Pancreas (tissue), 10 donors: ENCODE results near the gene JSRP1. TPM values are rescaled to one million over a fixed set of nuclear protein-coding genes. Genes with fewer than 3 reads are reported as not detected.

Source experiments
- ATAC-seq, 4 donors: fragments of 200-7000 bp; cut with Tn5 transposase; one replicate each; pipeline versions ENCODE4 v1.8.0 to v1.9.1; 2020; ENCODE audit warnings: mild to moderate bottlenecking in 4 of 4, moderate library complexity in 4 of 4
- DNase-seq, 6 donors: peaks; one replicate each; pipeline ENCODE4 v3.0.0-alpha.2; 2020
- FAIRE-seq: peaks from 2 replicates; lab custom pipeline; 2012; peaks lifted over from hg19 to GRCh38; lab: Jason Lieb, UNC
- H3K27ac ChIP-seq, 4 donors: fragments of 200-600 bp; sonication (generic); 1 replicate in 3 of 4; 2 replicates in 1 of 4; pipeline versions ENCODE4 v1.5.0 to v1.8.0; 2020
- H3K27me3 ChIP-seq, 4 donors: fragments of 200-600 bp; one replicate each; pipeline ENCODE4 v1.8.0; 2021
- H3K36me3 ChIP-seq, 3 donors: fragments of 200-600 bp; sonication (generic) in 1 of 3; one replicate each; pipeline versions ENCODE4 v1.5.0 to v1.8.0; 2020 to 2021
- H3K4me1 ChIP-seq, 3 donors: fragments of 200-600 bp; one replicate each; pipeline ENCODE4 v1.8.0; 2021
- H3K4me3 ChIP-seq, 4 donors: fragments of 200-600 bp; sonication (generic) in 2 of 4; one replicate each; pipeline versions ENCODE4 v1.5.0 to v1.8.0; 2020 to 2021
- H3K9me3 ChIP-seq, 4 donors: fragments of 200-600 bp; one replicate each; pipeline ENCODE4 v1.8.0; 2021
- WGBS, 2 donors: extraction: QIAGEN DNeasy Blood & Tissue Kit; methylation state at CpG; one replicate each; pipeline ENCODE4 v1.1.7; 2013; 5-methylcytosine and 5-hydroxymethylcytosine counted together
- intact Hi-C, 3 donors: fragments of 100-400 bp; cut with DNase I; formaldehyde crosslinking; loops; one replicate each; pipeline versions ENCODE4 v1.11.1 to v1.14.2; 2022
- polyA plus RNA-seq, 2 donors: library from polyadenylated mRNA; stranded (reverse); fragments of 200-250 nt; gene quantifications; one replicate each; pipeline ENCODE4 v1.2.3, GENCODE V29; 2013
- total RNA-seq, 6 donors: library from RNA; stranded (reverse); fragmentation: NEBNext Ultra II Directional in 4 of 6; extraction: Animal tissue kit (Norgen Biotek cat#: 25700) in 4 of 6; gene quantifications; one replicate each; pipeline versions ENCODE4 v1.2.1 to v1.2.4, GENCODE V29; 2021 to 2023
- TF ChIP-seq, protein P1 (sequence below), 4 donors: fragments of 200-600 bp; sonication (generic) in 3 of 4; IDR thresholded peaks; one replicate each; pipeline versions ENCODE4 v1.5.0 to v1.8.0; 2021; ENCODE audit warnings: antibody characterized with exemption in 4 of 4
- donor health status: healthy with polysubstance abuse.
- donor health status: DM: no; HTN: no; CAD: no; lungs with moderate emphysema.
- donor health status: DM: no; HTN: no; CAD: no.
- donor health status: control.
- donor health status: control.
- donor health status: Bipolar disorder and iron deficiency.
- donor health status: DM: yes; HTN: yes; CAD: no.
- donor health status: DM: no; HTN: no; CAD: no.
- donor health status: DM: no; HTN: no; CAD: no.
- donor health status: DM: yes; HTN: yes; CAD: no.

Gene JSRP1
- total and polyA plus RNA-seq, 8 donors: 0.29 to 4.0 (median 1.0) TPM; not detected in 2

DNA sequence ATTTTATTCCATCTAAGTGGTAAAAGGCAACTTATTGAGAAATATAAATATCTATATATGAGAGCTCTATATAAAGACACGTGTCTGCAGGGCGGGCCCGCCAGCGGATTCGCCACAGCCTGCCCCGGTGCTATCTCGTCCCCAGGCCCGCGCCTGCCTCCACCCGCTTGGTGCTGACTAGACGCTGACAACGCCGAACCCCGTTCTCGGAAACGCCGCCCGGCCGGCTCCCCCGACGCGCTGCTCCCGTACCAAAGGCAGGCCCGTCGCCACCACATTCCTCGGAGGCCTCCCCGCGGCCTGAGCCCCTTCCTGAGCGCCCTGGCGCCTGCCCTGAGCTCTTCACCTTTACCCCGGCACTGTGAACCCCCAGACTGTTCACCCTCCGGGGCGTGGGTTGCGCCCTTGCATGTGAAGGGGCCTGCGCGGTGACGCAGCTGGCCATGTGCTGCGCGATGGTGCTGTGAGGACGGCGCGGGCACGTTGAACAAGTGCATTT lies 26.1 kb downstream of the JSRP1 start:
- Histone ChIP-seq H3K9me3 (no peaks in the 10 kb centered on the region), H3K27me3 (no peaks in the 10 kb centered on the region), H3K27ac (no peak overlapping the region), H3K4me1 (peaks cover 0 to 7% (median 7%) of the 10 kb centered on the region in 3 donors), H3K4me3 (no peak overlapping the region), H3K36me3 (peaks cover 4 to 65% (median 6%) of the 10 kb centered on the region in 3 donors)
- ATAC-seq: no peak
- 94% methylated on average over 43 of the region's 43 CpGs for WGBS, 2 donors
- DNase-seq: no peak
- TF ChIP-seq, protein P1, sequence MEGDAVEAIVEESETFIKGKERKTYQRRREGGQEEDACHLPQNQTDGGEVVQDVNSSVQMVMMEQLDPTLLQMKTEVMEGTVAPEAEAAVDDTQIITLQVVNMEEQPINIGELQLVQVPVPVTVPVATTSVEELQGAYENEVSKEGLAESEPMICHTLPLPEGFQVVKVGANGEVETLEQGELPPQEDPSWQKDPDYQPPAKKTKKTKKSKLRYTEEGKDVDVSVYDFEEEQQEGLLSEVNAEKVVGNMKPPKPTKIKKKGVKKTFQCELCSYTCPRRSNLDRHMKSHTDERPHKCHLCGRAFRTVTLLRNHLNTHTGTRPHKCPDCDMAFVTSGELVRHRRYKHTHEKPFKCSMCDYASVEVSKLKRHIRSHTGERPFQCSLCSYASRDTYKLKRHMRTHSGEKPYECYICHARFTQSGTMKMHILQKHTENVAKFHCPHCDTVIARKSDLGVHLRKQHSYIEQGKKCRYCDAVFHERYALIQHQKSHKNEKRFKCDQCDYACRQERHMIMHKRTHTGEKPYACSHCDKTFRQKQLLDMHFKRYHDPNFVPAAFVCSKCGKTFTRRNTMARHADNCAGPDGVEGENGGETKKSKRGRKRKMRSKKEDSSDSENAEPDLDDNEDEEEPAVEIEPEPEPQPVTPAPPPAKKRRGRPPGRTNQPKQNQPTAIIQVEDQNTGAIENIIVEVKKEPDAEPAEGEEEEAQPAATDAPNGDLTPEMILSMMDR (IDR thresholded peaks at IDR 0.05): no peak
- intact Hi-C loops: loop anchor here in 1 of 3 donors (10.0 kb wide), 1 partner anchor 75 kb away; the partner anchor contains the start of gene AP3D1
- no peak for FAIRE-seq

DNA sequence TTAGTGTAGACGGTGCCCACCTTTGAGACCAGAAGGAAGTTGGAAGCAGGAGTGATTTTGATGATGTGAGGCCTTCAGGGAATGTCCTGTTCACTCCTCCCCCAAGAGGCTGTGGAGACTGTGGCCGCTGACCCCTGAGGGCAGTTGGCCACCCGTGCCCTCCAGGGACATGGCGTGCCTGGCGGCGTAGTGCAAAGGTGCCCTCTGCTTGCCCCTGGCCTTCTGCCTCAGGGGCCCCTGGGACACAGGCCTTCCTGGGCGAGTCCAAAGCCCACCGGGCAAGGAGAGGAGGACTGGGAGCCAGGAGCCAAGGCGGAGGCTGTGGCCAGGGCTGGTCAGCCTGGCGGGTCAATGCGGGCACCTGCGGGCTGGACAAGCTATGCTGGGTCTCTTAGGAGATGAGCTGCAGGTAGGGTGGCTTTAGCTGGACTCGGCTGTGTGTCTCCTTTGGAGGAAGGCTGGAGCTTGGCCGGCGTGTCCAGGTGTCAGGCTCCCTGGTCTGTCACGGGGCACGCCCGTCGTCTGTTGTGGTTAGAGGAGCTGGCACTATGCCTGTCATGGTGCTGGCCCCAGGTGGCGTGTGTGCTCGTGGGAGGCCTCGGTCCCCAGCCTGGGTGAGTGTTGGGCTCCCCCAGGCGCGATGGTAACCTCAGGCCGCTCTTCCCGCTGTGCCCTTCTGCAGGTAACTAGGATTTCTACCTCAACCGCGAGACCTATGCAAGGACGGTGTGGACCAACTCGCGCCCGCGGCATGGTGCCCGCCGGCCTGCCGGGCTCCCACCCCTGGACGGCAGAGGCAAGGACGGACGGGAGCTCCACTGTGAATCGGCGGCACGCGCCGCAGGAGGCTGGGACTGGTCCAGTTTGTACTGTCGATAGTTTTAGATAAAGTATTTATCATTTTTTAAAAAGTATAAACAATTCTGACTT lies 26.8 kb downstream of the JSRP1 start:
- Histone ChIP-seq H3K36me3 (peaks cover 4 to 69% (median 6%) of the 10 kb centered on the region in 3 donors), H3K27ac (no peak overlapping the region)

DNA sequence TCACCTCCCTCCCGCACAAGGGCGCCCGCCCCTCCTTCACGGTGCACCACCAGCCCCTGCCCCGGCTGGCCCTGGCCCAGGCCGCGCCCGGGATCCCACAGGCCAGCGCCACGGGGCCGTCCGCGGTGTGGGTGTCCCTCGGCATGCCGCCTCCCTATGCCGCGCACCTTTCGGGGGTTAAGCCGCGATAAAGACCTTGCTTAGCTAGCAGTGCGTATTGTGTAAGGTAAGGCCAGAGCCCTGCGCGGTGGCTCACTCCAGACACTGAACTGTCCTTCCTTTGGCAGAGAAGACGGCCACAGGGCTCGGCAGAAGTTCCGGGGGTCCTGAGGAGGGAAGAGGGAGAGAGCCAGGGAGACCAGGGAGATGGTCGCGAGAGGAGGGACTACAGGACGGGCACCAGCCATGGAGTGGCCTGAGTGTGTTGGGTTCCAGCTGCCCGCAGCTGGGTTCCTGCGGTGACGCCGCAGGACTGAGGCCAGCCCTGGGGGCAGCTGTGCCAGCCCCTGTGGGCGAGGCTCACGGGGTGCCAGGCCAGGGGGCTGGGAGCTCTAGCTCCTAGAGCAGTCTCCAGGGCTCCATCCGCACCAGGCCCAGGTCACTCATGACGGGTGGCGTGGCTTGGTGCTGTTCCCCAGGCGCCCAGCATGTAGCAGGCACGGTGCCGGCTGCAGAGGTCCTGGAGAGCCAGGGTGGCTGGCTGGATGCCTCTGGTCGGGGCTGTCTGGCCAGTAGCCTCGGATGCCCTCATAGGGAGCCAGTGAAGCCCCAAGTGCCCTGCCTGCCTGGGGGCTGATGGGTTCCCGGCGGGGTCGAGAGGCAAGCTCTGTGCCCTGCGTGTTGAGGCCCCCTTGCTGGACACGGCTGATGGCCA lies 27.8 kb downstream of the JSRP1 start:
- no peak overlapping the region for H3K27ac ChIP-seq
- 94 to 96% methylated on average over 48 of the region's 48 CpGs for WGBS, 2 donors
- H3K36me3 ChIP-seq: peaks cover 4 to 65% (median 6%) of the 10 kb centered on the region in 3 donors
- H3K9me3 ChIP-seq: no peaks in the 10 kb centered on the region
- no peak overlapping the region for H3K4me3 ChIP-seq
- DNase-seq: no peak
- no peaks in the 10 kb centered on the region for H3K4me1 ChIP-seq
- intact Hi-C loops: loop anchor here in 1 of 3 donors (10.0 kb wide), 1 partner anchor 54 kb away; no protein-coding TSS in a partner anchor
- TF ChIP-seq, protein P1 (IDR thresholded peaks at IDR 0.05): no peak
- no peak for ATAC-seq
- FAIRE-seq: no peak
- no peaks in the 10 kb centered on the region for H3K27me3 ChIP-seq

More for the DNA sequence above, 26.8 kb downstream of the JSRP1 start:
- ATAC-seq (no peak), DNase-seq (no peak), FAIRE-seq (no peak)
- WGBS, 2 donors: 90 to 91% methylated on average over 42 to 45 of the region's 45 CpGs
- H3K4me1 ChIP-seq: peaks cover 0 to 1% (median 0%) of the 10 kb centered on the region in 3 donors
- TF ChIP-seq, protein P1 (IDR thresholded peaks at IDR 0.05): no peak
- H3K27me3 ChIP-seq: no peaks in the 10 kb centered on the region
- intact Hi-C loops: loop anchor here in 2 of 3 donors (10.0 kb wide), 2 partner anchors 55 to 75 kb away; partner anchors contain the start of gene AP3D1 (in 1 of the 2)
- H3K4me3 ChIP-seq: no peak overlapping the region
- no peaks in the 10 kb centered on the region for H3K9me3 ChIP-seq

GRCh38 chr19:2227415-2228156 lies 28.6 kb downstream of the JSRP1 start:
- ATAC-seq (no peak), FAIRE-seq (no peak), DNase-seq (no peak)
- intact Hi-C loops: loop anchor here in 1 of 3 donors (10.0 kb wide), 1 partner anchor 53 kb away; no protein-coding TSS in a partner anchor
- no peaks in the 10 kb centered on the region for H3K9me3 ChIP-seq
- TF ChIP-seq, protein P1 (IDR thresholded peaks at IDR 0.05): no peak
- no peaks in the 10 kb centered on the region for H3K4me1 ChIP-seq
- H3K27me3 ChIP-seq: no peaks in the 10 kb centered on the region
- H3K36me3 ChIP-seq: peaks cover 4 to 66% (median 6%) of the 10 kb centered on the region in 3 donors
- 95% methylated on average over 51 to 67 of the region's 67 CpGs for WGBS, 2 donors
- H3K27ac ChIP-seq: no peak overlapping the region
- no peak overlapping the region for H3K4me3 ChIP-seq
